Measurements from ENCODE around the gene PPP4R2.

The PPP4R2 gene

GRCh38 chr3:73071952-73072351 is 75.3 kb downstream of the PPP4R2 start:
- DNase-seq, result no peak

- DNase-seq, result no peak
Observed at GRCh38 chr3:73072634-73073033, 76.0 kb downstream of the PPP4R2 start.

- DNase-seq, result no peak
Observed at GRCh38 chr3:73073091-73073707, 76.6 kb downstream of the PPP4R2 start.

GRCh38 chr3:73074781-73075180 is 78.2 kb downstream of the PPP4R2 start:
- no peak for DNase-seq

GRCh38 chr3:73080216-73080966 is 83.8 kb downstream of the PPP4R2 start:
- peak; percentile 26 for DNase-seq

GRCh38 chr3:73081140-73081539 is 84.5 kb downstream of the PPP4R2 start:
- no peak for DNase-seq

GRCh38 chr3:73084170-73084569 is 87.6 kb downstream of the PPP4R2 start:
- no peak for DNase-seq

GRCh38 chr3:73086071-73086494 is 89.5 kb downstream of the PPP4R2 start:
- peak; percentile 59 for DNase-seq

GRCh38 chr3:73094129-73094528 is 97.5 kb downstream of the PPP4R2 start:
- no peak for DNase-seq

GRCh38 chr3:73094951-73095350 is 98.3 kb downstream of the PPP4R2 start:
- DNase-seq, result no peak

GRCh38 chr3:73096169-73096568 is 99.6 kb downstream of the PPP4R2 start:
- no peak for DNase-seq

- DNase-seq, result no peak
Observed at GRCh38 chr3:73098026-73098425, 101.4 kb downstream of the PPP4R2 start.

- no peak for DNase-seq
Observed at GRCh38 chr3:73098873-73099272, 102.3 kb downstream of the PPP4R2 start.

GRCh38 chr3:73100741-73101559 is 104.3 kb downstream of the PPP4R2 start:
- peak; percentile 84 for DNase-seq

GRCh38 chr3:73101881-73102280 is 105.3 kb downstream of the PPP4R2 start:
- no peak for DNase-seq

GRCh38 chr3:73107215-73107614 is 110.6 kb downstream of the PPP4R2 start:
- DNase-seq, result no peak

- DNase-seq, result no peak
Observed at GRCh38 chr3:73107676-73108187, 111.1 kb downstream of the PPP4R2 start.

- DNase-seq, result no peak
Observed at GRCh38 chr3:73108750-73109149, 112.1 kb downstream of the PPP4R2 start.

GRCh38 chr3:73110530-73110929 is 113.9 kb downstream of the PPP4R2 start:
- DNase-seq, result no peak

GRCh38 chr3:73114711-73115110 is 118.1 kb downstream of the PPP4R2 start:
- no peak for DNase-seq

GRCh38 chr3:73115806-73116205 is 119.2 kb downstream of the PPP4R2 start:
- no peak for DNase-seq

Measured in stimulated activated CD4-positive, alpha-beta T cell treated with anti-CD3 and anti-CD28 coated beads, Interleukin-4, amount 100 ng/mL, for 24 hours (primary cell).